PC-3 (cell line): Measurements from ENCODE around the gene PDHX. TPM values are rescaled to one million over a fixed set of nuclear protein-coding genes. Genes with fewer than 3 reads are reported as not detected.

Source experiments
- ATAC-seq: fragments of 200-7000 bp; cut with Tn5 transposase; 2 replicates; pipeline ENCODE4 v1.9.1; 2020; ENCODE audit warnings: mild to moderate bottlenecking, moderate library complexity
- BruUV-seq: library from RNA; stranded (reverse); fragments of 400-500 nt; replicated peaks from 2 replicates; lab custom pipeline; 2021; lab: Mats Ljungman, UMichigan
- CTCF ChIA-PET: fragments of 300-600 bp; sonication (Branson Sonifier 250); formaldehyde crosslinking; loops from one replicate; lab custom pipeline; 2022; ENCODE audit warnings: antibody characterized with exemption; lab: Charles Lee
- POLR2A ChIA-PET: fragments of 300-600 bp; sonication (Branson Sonifier 250); formaldehyde crosslinking; loops from one replicate; lab custom pipeline; 2022; ENCODE audit warnings: antibody characterized with exemption; ENCODE audit not compliant: unreplicated experiment; lab: Charles Lee
- DNase-seq: peaks from one replicate; pipeline ENCODE4 v3.0.0-alpha.2; 2015
- H2AFZ ChIP-seq: fragments of 300-600 bp; sonication (generic); 2 replicates; pipeline ENCODE4 v1.6.0; 2016; ENCODE audit warnings: antibody characterized with exemption, low read length
- H3F3A ChIP-seq: fragments of 300-600 bp; sonication (generic); one replicate; pipeline ENCODE4 v1.6.0; 2017; ENCODE audit warnings: antibody characterized with exemption, low read length, control low read depth, mild to moderate bottlenecking; ENCODE audit not compliant: unreplicated experiment
- H3K27ac ChIP-seq: fragments of 300-600 bp; sonication (generic); 2 replicates; pipeline ENCODE4 v1.5.1; 2016; ENCODE audit warnings: mild to moderate bottlenecking, low read length
- H3K27me3 ChIP-seq: fragments of 300-600 bp; sonication (generic); 2 replicates; pipeline ENCODE4 v1.6.1; 2016; ENCODE audit warnings: low read length, mixed read lengths
- H3K36me3 ChIP-seq: fragments of 300-600 bp; sonication (generic); 2 replicates; pipeline ENCODE4 v1.6.1; 2016; ENCODE audit warnings: low read depth, mixed run types, low read length, mixed read lengths
- H3K4me1 ChIP-seq: fragments of 300-600 bp; sonication (generic); 2 replicates; pipeline ENCODE4 v1.5.1; 2016; ENCODE audit warnings: low read length; ENCODE audit not compliant: insufficient read depth
- H3K4me2 ChIP-seq: fragments of 300-600 bp; sonication (generic); 2 replicates; pipeline ENCODE4 v1.6.0; 2016; ENCODE audit warnings: low read length
- H3K4me3 ChIP-seq: fragments of 300-600 bp; sonication (generic); 2 replicates; pipeline ENCODE4 v1.5.1; 2016; ENCODE audit warnings: mild to moderate bottlenecking, low read length, mixed read lengths
- H3K79me2 ChIP-seq: fragments of 300-600 bp; sonication (generic); 2 replicates; pipeline ENCODE4 v1.6.1; 2017; ENCODE audit warnings: low read length, mixed read lengths
- H3K9ac ChIP-seq: fragments of 300-600 bp; sonication (generic); 2 replicates; pipeline ENCODE4 v1.6.0; 2016; ENCODE audit warnings: mild to moderate bottlenecking, low read length
- H3K9me2 ChIP-seq: fragments of 300-600 bp; sonication (generic); replicated peaks from 2 replicates; pipeline ENCODE4 v1.6.1; 2016; ENCODE audit warnings: mixed run types, low read length, mixed read lengths
- H3K9me3 ChIP-seq: fragments of 300-600 bp; sonication (generic); 2 replicates; pipeline ENCODE4 v1.6.1; 2016; ENCODE audit warnings: low read length, mixed read lengths
- H4K20me1 ChIP-seq: fragments of 300-600 bp; sonication (generic); 2 replicates; pipeline ENCODE4 v1.6.1; 2016; ENCODE audit warnings: low read length, mixed read lengths
- EZH2 ChIP-seq: fragments of 300-600 bp; sonication (generic); IDR thresholded peaks from one replicate; pipeline ENCODE4 v1.6.1; 2017; ENCODE audit warnings: antibody characterized with exemption, mild to moderate bottlenecking, low read length; ENCODE audit not compliant: unreplicated experiment
- EZH2phosphoT487 ChIP-seq: fragments of 300-600 bp; sonication (generic); IDR thresholded peaks from 2 replicates; pipeline ENCODE4 v1.6.1; 2018; ENCODE audit warnings: mild to moderate bottlenecking, antibody characterized with exemption, low read length, borderline replicate concordance
- intact Hi-C: fragments of 100-400 bp; cut with micrococcal nuclease; formaldehyde crosslinking; loops from 2 replicates; pipeline ENCODE4 v1.9.0; 2023
- total RNA-seq: library from RNA; depleted of rRNA; stranded (reverse); fragments of >200 nt; gene quantifications from 2 replicates; pipeline ENCODE4 v1.2.3, GENCODE V29; 2014
- TF ChIP-seq, protein P1 (sequence below): fragments of 300-600 bp; sonication (generic); conservative IDR thresholded peaks from 2 replicates; pipeline ENCODE4 v1.5.1; 2017; ENCODE audit warnings: antibody characterized with exemption, low read depth, mild to moderate bottlenecking, low read length

PDHX gene
- total RNA-seq, 1 experiment from 2014 or later = 20.3 TPM

DNA sequence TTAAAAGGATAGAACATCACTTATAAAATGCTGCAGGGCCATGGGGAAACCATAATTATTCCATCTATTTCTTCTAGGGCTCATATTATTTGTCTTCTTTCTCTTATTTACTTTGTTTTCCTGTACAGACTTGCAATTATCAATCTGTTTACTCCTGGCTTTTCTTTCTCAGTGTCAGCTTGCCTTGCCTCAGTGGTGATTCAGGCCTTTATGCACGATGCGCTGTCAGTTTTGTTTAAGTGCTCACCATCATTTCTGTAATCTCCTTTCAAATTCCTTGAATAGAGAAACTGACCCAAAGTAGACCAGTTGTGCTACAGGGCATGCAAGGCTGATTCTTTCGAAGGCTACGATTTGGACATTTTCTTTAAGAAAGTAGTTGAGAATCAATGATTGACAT is 4.7 kb downstream of the PDHX start:
- Histone ChIP-seq H3K4me2 (no peak overlapping the region), H2AFZ (no peak overlapping the region), H3K27ac (no peak overlapping the region), H3K4me1 (peaks cover 15% of the 10 kb centered on the region), H3K36me3 (no peaks in the 10 kb centered on the region; the same call in 1 of the 2 replicates), H3K79me2 (peaks cover 87% of the 10 kb centered on the region), H3K27me3 (no peaks in the 10 kb centered on the region), H3K9me2 (no peaks in the 10 kb centered on the region), H3K9ac (no peak overlapping the region), H4K20me1 (no peaks in the 10 kb centered on the region), H3F3A (no peaks in the 10 kb centered on the region), H3K4me3 (no peak overlapping the region), H3K9me3 (no peaks in the 10 kb centered on the region)
- CTCF ChIA-PET = no interaction called here
- BruUV-seq = no TSS peak
- TF ChIP-seq, protein P1, sequence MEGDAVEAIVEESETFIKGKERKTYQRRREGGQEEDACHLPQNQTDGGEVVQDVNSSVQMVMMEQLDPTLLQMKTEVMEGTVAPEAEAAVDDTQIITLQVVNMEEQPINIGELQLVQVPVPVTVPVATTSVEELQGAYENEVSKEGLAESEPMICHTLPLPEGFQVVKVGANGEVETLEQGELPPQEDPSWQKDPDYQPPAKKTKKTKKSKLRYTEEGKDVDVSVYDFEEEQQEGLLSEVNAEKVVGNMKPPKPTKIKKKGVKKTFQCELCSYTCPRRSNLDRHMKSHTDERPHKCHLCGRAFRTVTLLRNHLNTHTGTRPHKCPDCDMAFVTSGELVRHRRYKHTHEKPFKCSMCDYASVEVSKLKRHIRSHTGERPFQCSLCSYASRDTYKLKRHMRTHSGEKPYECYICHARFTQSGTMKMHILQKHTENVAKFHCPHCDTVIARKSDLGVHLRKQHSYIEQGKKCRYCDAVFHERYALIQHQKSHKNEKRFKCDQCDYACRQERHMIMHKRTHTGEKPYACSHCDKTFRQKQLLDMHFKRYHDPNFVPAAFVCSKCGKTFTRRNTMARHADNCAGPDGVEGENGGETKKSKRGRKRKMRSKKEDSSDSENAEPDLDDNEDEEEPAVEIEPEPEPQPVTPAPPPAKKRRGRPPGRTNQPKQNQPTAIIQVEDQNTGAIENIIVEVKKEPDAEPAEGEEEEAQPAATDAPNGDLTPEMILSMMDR = no peak
- no peak for TF ChIP-seq EZH2phosphoT487
- ATAC-seq (no peak), DNase-seq (no peak)
- intact Hi-C loops = loop anchor here (10.0 kb wide), 1 partner anchor 564 kb away; no protein-coding TSS in a partner anchor
- POLR2A ChIA-PET = no interaction called here

DNA sequence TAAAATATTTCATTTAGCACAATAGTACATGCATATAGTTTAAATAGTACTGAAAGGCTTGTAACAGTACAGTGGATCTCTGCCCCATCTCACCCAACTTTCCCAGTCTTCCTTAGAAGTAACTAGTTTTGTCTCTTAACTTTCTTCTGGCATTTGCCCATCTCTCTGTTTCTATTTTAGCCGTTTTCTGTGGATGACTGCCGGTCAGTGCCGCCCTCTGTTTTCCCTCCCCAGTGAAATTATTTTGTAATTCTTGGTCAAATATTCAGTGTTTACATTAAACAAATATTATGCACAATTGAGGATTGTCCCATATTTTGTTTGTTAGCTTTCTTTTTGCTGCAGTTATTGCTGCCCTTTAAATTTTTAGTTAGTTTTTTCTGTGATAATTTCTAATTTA is 8.3 kb downstream of the PDHX start:
- POLR2A ChIA-PET = interaction anchor here (0.6 to 0.7 kb wide), 2 partner anchors 30 to 338 kb away, joined by 4 to 5 read pairs; no protein-coding TSS in a partner anchor
- TF ChIP-seq EZH2phosphoT487 = no peak
- TF ChIP-seq EZH2 = no peak
- TF ChIP-seq, protein P1 = no peak
- H3K9me2 ChIP-seq = no peaks in the 10 kb centered on the region
- ATAC-seq (peak; percentile 33), DNase-seq (no peak)
- intact Hi-C loops = loop anchor here (5.0 to 10.0 kb wide), 4 partner anchors 53 to 560 kb away; no protein-coding TSS in a partner anchor
- no peaks in the 10 kb centered on the region for H4K20me1 ChIP-seq
- no peak overlapping the region for H3K4me3 ChIP-seq
- peaks cover 90% of the 10 kb centered on the region for H3K79me2 ChIP-seq
- H3K27ac ChIP-seq = no peak overlapping the region
- H3F3A ChIP-seq = no peaks in the 10 kb centered on the region
- BruUV-seq = no TSS peak
- H3K4me1 ChIP-seq = peaks cover 12% of the 10 kb centered on the region
- CTCF ChIA-PET = interaction anchor here (0.6 to 1.1 kb wide), 5 partner anchors 440 to 493 kb away, joined by 3 to 5 read pairs (median 3); no protein-coding TSS in a partner anchor
- H3K9ac ChIP-seq = no peak overlapping the region
- H3K9me3 ChIP-seq = no peaks in the 10 kb centered on the region
- no peak overlapping the region for H3K4me2 ChIP-seq
- no peaks in the 10 kb centered on the region for H3K27me3 ChIP-seq
- H3K36me3 ChIP-seq = no peaks in the 10 kb centered on the region; the same call in 1 of the 2 replicates
- H2AFZ ChIP-seq = no peak overlapping the region
